H1 (cell line): Measurements from ENCODE around the gene HTR6. TPM values are rescaled to one million over a fixed set of nuclear protein-coding genes. Genes with fewer than 3 reads are reported as not detected.

Experiments
- CTCF ChIA-PET: fragments of 300-600 bp; sonication (Branson Sonifier 250); formaldehyde crosslinking; loops from one replicate; lab custom pipeline; 2021; ENCODE audit not compliant: partially characterized antibody; lab: Charles Lee
- POLR2A ChIA-PET: fragments of 300-600 bp; sonication (Branson Sonifier 250); formaldehyde crosslinking; loops from one replicate; lab custom pipeline; 2021; ENCODE audit warnings: inconsistent platforms; ENCODE audit not compliant: partially characterized antibody; lab: Charles Lee
- DNase-seq, 2 experiments: peaks; one replicate each; pipeline versions ENCODE4 v3.0.0 to v3.0.0-alpha.2; 2010 to 2022; ENCODE audit warnings: low spot score in 2 of 2, low read depth in 1 of 2, mixed read lengths in 1 of 2
- FAIRE-seq: peaks from 2 replicates; lab custom pipeline; 2011; peaks lifted over from hg19 to GRCh38; lab: Jason Lieb, UNC
- H2AFZ ChIP-seq: 2 replicates; pipeline ENCODE4 v1.8.1; 2012; ENCODE audit warnings: low read length, inconsistent platforms
- H2AK5ac ChIP-seq: 2 replicates; pipeline ENCODE4 v1.6.1; 2013; ENCODE audit warnings: low read depth, low read length
- H2BK120ac ChIP-seq: replicated peaks from 2 replicates; pipeline ENCODE3; 2013; ENCODE audit warnings: low read depth, low read length, inconsistent platforms
- H2BK12ac ChIP-seq: 2 replicates; pipeline ENCODE4 v1.6.1; 2013; ENCODE audit warnings: low read depth, low read length
- H2BK15ac ChIP-seq: 2 replicates; pipeline ENCODE4 v1.6.1; 2013; ENCODE audit warnings: low read length
- H2BK20ac ChIP-seq: 2 replicates; pipeline ENCODE4 v1.6.1; 2013; ENCODE audit warnings: low read length
- H2BK5ac ChIP-seq: 2 replicates; pipeline ENCODE4 v1.6.1; 2013; ENCODE audit warnings: low read depth, low read length
- H3K14ac ChIP-seq: 2 replicates; pipeline ENCODE4 v1.6.1; 2013; ENCODE audit warnings: inconsistent platforms; ENCODE audit not compliant: insufficient read length
- H3K18ac ChIP-seq: 2 replicates; pipeline ENCODE4 v1.6.1; 2013; ENCODE audit warnings: low read length; ENCODE audit errors: extremely low read depth
- H3K23ac ChIP-seq: 2 replicates; pipeline ENCODE4 v1.6.1; 2013; ENCODE audit warnings: inconsistent platforms; ENCODE audit not compliant: insufficient read length
- H3K23me2 ChIP-seq: 2 replicates; pipeline ENCODE4 v1.6.1; 2013; ENCODE audit warnings: low read depth, low read length
- H3K27ac ChIP-seq: 2 replicates; pipeline ENCODE4 v1.6.1; 2011; ENCODE audit warnings: low read depth, low read length, inconsistent platforms
- H3K27me3 ChIP-seq, 4 experiments: replicated peaks in 1 of 4; 1 replicate in 1 of 4; 2 replicates in 3 of 4; pipeline versions ENCODE4 v1.6.1 to v1.8.1; 2011 to 2013; ENCODE audit warnings: low read length in 3 of 4, mild to moderate bottlenecking in 3 of 4, inconsistent platforms in 2 of 4, mixed read lengths in 2 of 4, moderate library complexity in 1 of 4; ENCODE audit not compliant: control insufficient read depth in 3 of 4, insufficient read depth in 3 of 4; ENCODE audit errors: extremely low read depth in 1 of 4
- H3K36me3 ChIP-seq, 4 experiments: 2 replicates each; pipeline versions ENCODE4 v1.6.1 to v1.8.1; 2011 to 2013; ENCODE audit warnings: mild to moderate bottlenecking in 4 of 4, low read length in 3 of 4, moderate library complexity in 2 of 4, control low read depth in 1 of 4, inconsistent platforms in 1 of 4; ENCODE audit not compliant: insufficient read depth in 4 of 4, control insufficient read depth in 2 of 4
- H3K4ac ChIP-seq: replicated peaks from 2 replicates; pipeline ENCODE3; 2013; ENCODE audit warnings: low read length, low read depth, mixed read lengths, inconsistent platforms; ENCODE audit not compliant: insufficient read length
- H3K4me1 ChIP-seq, 4 experiments: replicated peaks in 1 of 4; 1 replicate in 1 of 4; 2 replicates in 3 of 4; pipeline versions ENCODE4 v1.6.1 to v1.8.1; 2011 to 2013; ENCODE audit warnings: low read length in 3 of 4, inconsistent platforms in 2 of 4, mixed read lengths in 1 of 4; ENCODE audit not compliant: insufficient read depth in 4 of 4, control insufficient read depth in 3 of 4
- H3K4me2 ChIP-seq, 2 experiments: 2 replicates each; pipeline versions ENCODE4 v1.6.1 to v1.8.1; 2011 to 2013; ENCODE audit warnings: low read depth in 2 of 2, low read length in 2 of 2, control low read depth in 1 of 2, inconsistent platforms in 1 of 2, mild to moderate bottlenecking in 1 of 2; ENCODE audit not compliant: insufficient read depth in 1 of 2
- H3K4me3 ChIP-seq, 4 experiments: fragments of 200-600, 300-600 bp in 1 of 4; sonication (generic), shearing (Covaris generic), sonication (Bioruptor Twin) in 1 of 4; 2 replicates each; pipeline versions ENCODE4 v1.5.1 to v1.8.1; 2011 to 2016; ENCODE audit warnings: low read length in 4 of 4, low read depth in 3 of 4, control low read depth in 2 of 4, inconsistent platforms in 2 of 4, mild to moderate bottlenecking in 2 of 4, mixed read lengths in 1 of 4, moderate library complexity in 1 of 4; ENCODE audit not compliant: insufficient read depth in 2 of 4; ENCODE audit errors: extremely low read depth in 1 of 4
- H3K56ac ChIP-seq: replicated peaks from 2 replicates; pipeline ENCODE3; 2013; ENCODE audit warnings: low read depth, mild to moderate bottlenecking, mixed read lengths, low read length, inconsistent platforms; ENCODE audit not compliant: insufficient read length
- H3K79me1 ChIP-seq: 2 replicates; pipeline ENCODE4 v1.6.1; 2013; ENCODE audit warnings: low read depth, low read length, control low read depth
- H3K79me2 ChIP-seq, 2 experiments: 2 replicates each; pipeline versions ENCODE4 v1.6.1 to v1.8.1; 2012 to 2013; ENCODE audit warnings: low read length in 2 of 2, mild to moderate bottlenecking in 2 of 2, inconsistent platforms in 1 of 2; ENCODE audit not compliant: insufficient read depth in 2 of 2, control insufficient read depth in 1 of 2
- H3K9ac ChIP-seq, 4 experiments: replicated peaks in 1 of 4; 1 replicate in 1 of 4; 2 replicates in 3 of 4; pipeline versions ENCODE4 v1.6.1 to v1.8.1; 2011 to 2013; ENCODE audit warnings: low read depth in 3 of 4, low read length in 3 of 4, control low read depth in 2 of 4, mild to moderate bottlenecking in 2 of 4, moderate library complexity in 2 of 4, inconsistent platforms in 1 of 4; ENCODE audit errors: extremely low read depth in 1 of 4
- H3K9me3 ChIP-seq, 2 experiments: 2 replicates each; pipeline versions ENCODE4 v1.6.1 to v1.8.1; 2012 to 2013; ENCODE audit warnings: mild to moderate bottlenecking in 2 of 2, moderate library complexity in 2 of 2, control low read depth in 1 of 2, inconsistent platforms in 1 of 2, low read depth in 1 of 2, low read length in 1 of 2, mixed read lengths in 1 of 2; ENCODE audit not compliant: insufficient read depth in 2 of 2
- H4K20me1 ChIP-seq, 2 experiments: replicated peaks in 1 of 2; 2 replicates each; pipeline versions ENCODE3 to v1.8.1; 2011 to 2013; ENCODE audit warnings: inconsistent platforms in 2 of 2, low read length in 2 of 2, mild to moderate bottlenecking in 1 of 2; ENCODE audit not compliant: insufficient read depth in 2 of 2, control insufficient read depth in 1 of 2
- H4K5ac ChIP-seq: 2 replicates; pipeline ENCODE4 v1.6.1; 2013; ENCODE audit warnings: low read length, low read depth, mixed read lengths, inconsistent platforms; ENCODE audit not compliant: insufficient read length
- H4K8ac ChIP-seq: 2 replicates; pipeline ENCODE4 v1.8.0; 2013; ENCODE audit warnings: mild to moderate bottlenecking, moderate library complexity, low read length, inconsistent platforms; ENCODE audit not compliant: insufficient read depth; ENCODE audit errors: extremely low read depth
- H4K91ac ChIP-seq: replicated peaks from 2 replicates; pipeline ENCODE3; 2013; ENCODE audit warnings: low read length, mixed read lengths, inconsistent platforms; ENCODE audit not compliant: insufficient read length
- BRCA1 ChIP-seq: IDR thresholded peaks from 2 replicates; pipeline ENCODE4 v1.6.1; 2012; ENCODE audit warnings: low read depth, low read length, improper control_type of control experiment
- KDM1A ChIP-seq: fragments of 200-600, 300-600 bp; sonication (generic); IDR thresholded peaks from 2 replicates; pipeline ENCODE4 v1.7.1; 2016; ENCODE audit warnings: mild to moderate bottlenecking, low read length, borderline replicate concordance
- KDM5A ChIP-seq: fragments of 200-600 bp; IDR thresholded peaks from 2 replicates; pipeline ENCODE4 v1.7.1; 2012; ENCODE audit warnings: mild to moderate bottlenecking, low read length, inconsistent platforms, mixed read lengths
- RNF2 ChIP-seq: fragments of 200-900, 300-1000 bp; sonication (generic); IDR thresholded peaks from 2 replicates; pipeline ENCODE4 v1.7.1; 2016; ENCODE audit warnings: borderline replicate concordance, low read depth, mild to moderate bottlenecking, antibody characterized with exemption, low read length; ENCODE audit not compliant: poor library complexity, severe bottlenecking; ENCODE audit errors: missing control alignments
- WGBS, 2 experiments: shearing (Covaris generic) in 1 of 2; methylation state at CpG; one replicate each; pipeline versions ENCODE4 v1.1.6 to v1.1.7; 2013 to 2015; ENCODE audit warnings: low lambda C conversion rate in 2 of 2, mixed read lengths in 2 of 2, inconsistent platforms in 1 of 2, low coverage in 1 of 2, missing lambda C conversion rate in 1 of 2; ENCODE audit not compliant: insufficient replicate concordance in 2 of 2, insufficient coverage in 1 of 2, insufficient read length in 1 of 2; ENCODE audit errors: extremely low coverage in 1 of 2, missing lambda C conversion rate in 1 of 2; 5-methylcytosine and 5-hydroxymethylcytosine counted together
- long read RNA-seq, 2 experiments: library from RNA in 1 of 2; library from capped mRNA in 1 of 2; stranded (forward); transcript quantifications; one replicate each; pipeline ENCODE4 v2.0.0, GENCODE V29; 2021; ENCODE audit warnings: inconsistent platforms in 1 of 2
- polyA minus RNA-seq, 3 experiments: library from RNA; depleted of rRNA, polyadenylated mRNA; stranded (reverse); fragments of >200 nt; gene quantifications; 1 replicate in 2 of 3; 2 replicates in 1 of 3; pipeline ENCODE4 v1.2.3, GENCODE V29; 2011
- polyA plus RNA-seq, 7 experiments: library from polyadenylated mRNA; depleted of rRNA in 3 of 7; stranded (reverse) in 5 of 7; unstranded in 2 of 7; fragments of >200 nt in 5 of 7; fragments of 200-250 nt in 2 of 7; gene quantifications; 1 replicate in 5 of 7; 2 replicates in 1 of 7; 4 replicates in 1 of 7; pipeline versions ENCODE4 v1.2.1 to v1.2.3, GENCODE V29; 2011 to 2013; ENCODE audit warnings: missing spikeins in 2 of 7, mixed read lengths in 2 of 7
- total RNA-seq: library from RNA; stranded (reverse); fragmentation: NEBNext Ultra II Directional; extraction: Animal tissue kit (Norgen Biotek cat#: 25700); gene quantifications from 2 replicates; pipeline ENCODE4 v1.2.1, GENCODE V29; 2021

HTR6 gene
- total RNA-seq (0.69 and 0.76 TPM in 2 replicates), polyA plus RNA-seq (2011; rRNA removed) (0.95 and 1.4 TPM in 2 replicates), polyA minus RNA-seq (2011; rRNA and poly(A)+ RNA removed) (0.22 and 0.24 TPM in 2 replicates)
- polyA plus RNA-seq (2011; cell fraction: cytosol; rRNA removed), result 0.44 TPM
- 0.93 TPM for polyA plus RNA-seq (2011; cell fraction: nucleus; rRNA removed)
- polyA plus RNA-seq (2012, experiment 1 of 2), result 0.29 to 1.0 TPM (median 0.73 TPM) in 4 replicates
- polyA plus RNA-seq (2012, experiment 2 of 2), result 0.64 TPM
- 1.4 TPM for polyA plus RNA-seq (2013, experiment 1 of 2)
- 1.1 TPM for polyA plus RNA-seq (2013, experiment 2 of 2)
- polyA minus RNA-seq (2011; cell fraction: cytosol; rRNA and poly(A)+ RNA removed), result 1.7 TPM
- polyA minus RNA-seq (2011; cell fraction: nucleus; rRNA and poly(A)+ RNA removed), result 1.1 TPM
- long read RNA-seq, experiment 1, result 0 reads
- long read RNA-seq, experiment 2, result 0 reads

GRCh38 chr1:19664453-19665185 is at the start of gene HTR6:
TSS of gene HTR6 (plus strand) at chr1:19664875. CDS start at chr1:19665754, 879 bp downstream.
- CTCF ChIA-PET, result interaction anchor here (1.0 to 6.1 kb wide), 5 partner anchors 8 to 51 kb away, joined by 3 to 127 read pairs (median 23); no protein-coding TSS in a partner anchor
- TF ChIP-seq KDM5A (no peak), RNF2 (no peak), KDM1A (peak; percentile 88), BRCA1 (no peak)
- WGBS, 2 experiments, result 19% methylated on average over 17 of the region's 80 CpGs; no CpG with 5 or more reads in 1 of the 2 experiments
- Histone ChIP-seq H2BK5ac (no peak within 1 kb of the TSS), H3K23ac (no peak within 1 kb of the TSS), H4K5ac (no peak within 1 kb of the TSS), H2AK5ac (no peak within 1 kb of the TSS), H3K79me1 (no peaks in the 10 kb centered on the region; the same call in 1 of the 2 replicates), H2AFZ (no peak within 1 kb of the TSS), H3K18ac (no peak within 1 kb of the TSS), H4K8ac (peak within 1 kb of the TSS; percentile 76; the same call in 1 of the 2 replicates), H3K79me2 (no peaks in the 10 kb centered on the region), H2BK15ac (no peak within 1 kb of the TSS), H3K14ac (no peak within 1 kb of the TSS), H3K4me2 (peak within 1 kb of the TSS; percentile 62 to 77), H3K9me3 (no peaks in the 10 kb centered on the region), H2BK20ac (no peak within 1 kb of the TSS), H3K27ac (no peak within 1 kb of the TSS), H3K27me3 (peaks cover 28 to 47% (median 40%) of the 10 kb centered on the region in 4 experiments), H2BK12ac (no peak within 1 kb of the TSS), H3K36me3 (no peaks in the 10 kb centered on the region; a peak in 1 of 8 replicates), H3K23me2 (peaks cover 9% of the 10 kb centered on the region; the same call in 1 of the 2 replicates), H4K20me1 (peaks cover 0 to 4% of the 10 kb centered on the region in 2 experiments), H4K91ac (no peak within 1 kb of the TSS), H3K4me1 (no peaks in the 10 kb centered on the region; a peak in 3 of 7 replicates), H2BK120ac (no peak within 1 kb of the TSS), H3K4ac (no peak within 1 kb of the TSS), H3K56ac (no peak within 1 kb of the TSS), H3K4me3 (peak within 1 kb of the TSS; percentile 32 to 67 (median 42)), H3K9ac (no peak within 1 kb of the TSS)
- FAIRE-seq (no peak), DNase-seq (no peak)
- POLR2A ChIA-PET, result no interaction called here
